Astrocyte of the hippocampus (primary cell): ENCODE data around the gene ATP5PF.
"Not testable (repeated sequence)": the region's sequence is repeated elsewhere in the genome, so short reads cannot be mapped to it uniquely, and the experiment has no call there.

ENCODE experiments used
- DNase-seq: peaks from one replicate; pipeline ENCODE4 v3.0.0; 2011; ENCODE audit warnings: low read depth, low spot score

The ATP5PF gene

DNA sequence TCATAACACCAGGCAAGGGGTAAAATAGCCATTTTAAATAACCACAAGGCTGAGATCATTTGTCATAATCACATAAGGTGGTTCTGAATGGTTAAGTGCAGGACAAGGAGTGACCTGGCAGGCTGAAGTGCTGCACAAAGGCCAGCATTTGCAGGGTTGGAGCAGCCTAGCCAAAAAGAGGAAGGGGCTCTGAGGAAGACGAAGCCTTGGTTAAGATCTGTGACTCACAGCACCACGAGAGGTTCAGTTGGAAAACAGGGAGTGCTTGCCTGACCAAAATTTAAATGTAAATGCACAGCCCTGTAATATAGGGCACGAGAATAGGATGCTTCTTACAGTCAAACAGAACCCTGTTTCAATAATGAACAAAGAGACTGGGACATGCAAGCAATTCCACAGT is 12.1 kb downstream of the ATP5PF start:
- no peak for DNase-seq

DNA sequence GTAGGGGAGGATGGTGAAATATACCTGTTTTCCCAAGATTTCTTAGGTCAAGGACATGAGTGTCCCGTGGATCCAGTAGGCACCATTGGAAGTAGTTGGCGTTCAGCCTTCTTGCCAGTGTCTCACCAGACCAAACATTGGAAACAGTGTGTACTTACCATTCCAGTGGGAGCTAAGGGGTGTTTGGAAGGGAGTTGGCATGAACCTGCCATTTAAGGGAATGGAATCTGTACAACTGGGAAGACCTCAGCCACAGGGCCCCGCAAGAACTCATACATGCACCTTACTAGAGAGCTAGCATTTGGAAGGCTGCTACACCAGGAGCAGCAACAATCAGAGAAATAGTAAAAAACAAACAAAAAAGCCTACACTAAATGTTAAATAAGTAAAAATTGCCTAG is 12.7 kb downstream of the ATP5PF start:
- DNase-seq = no peak

DNA sequence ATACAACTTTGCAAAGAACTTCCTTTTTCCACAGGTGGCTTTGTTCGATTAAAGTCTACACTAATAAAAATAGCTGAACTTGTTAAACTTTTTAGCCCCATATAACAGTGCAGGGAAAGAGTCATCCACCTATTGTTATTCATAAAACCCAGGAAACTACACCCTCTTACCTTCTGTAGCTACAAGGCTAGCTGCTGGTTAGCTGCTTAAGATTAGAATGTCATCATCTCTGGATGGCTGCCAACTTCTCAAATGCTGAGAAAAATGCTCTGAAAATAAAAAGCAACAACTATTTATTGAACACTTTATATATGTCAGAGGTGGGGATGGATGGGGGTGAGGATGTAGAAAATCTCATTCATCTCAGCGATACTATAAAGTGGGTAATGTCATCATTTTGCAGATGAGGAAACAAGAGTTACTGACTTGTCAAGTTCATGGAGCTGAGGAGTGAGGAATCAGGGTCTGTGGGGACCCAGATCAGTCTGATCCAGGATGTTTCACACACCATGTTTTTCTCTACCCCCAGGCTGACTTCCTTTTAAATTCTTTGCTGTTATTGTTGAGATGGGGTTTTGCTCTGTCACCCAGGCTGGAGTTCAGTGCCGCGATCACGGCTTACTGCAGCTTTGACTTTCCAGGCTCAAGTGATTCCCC is 17.1 kb downstream of the ATP5PF start:
- DNase-seq = peak; percentile 48

DNA sequence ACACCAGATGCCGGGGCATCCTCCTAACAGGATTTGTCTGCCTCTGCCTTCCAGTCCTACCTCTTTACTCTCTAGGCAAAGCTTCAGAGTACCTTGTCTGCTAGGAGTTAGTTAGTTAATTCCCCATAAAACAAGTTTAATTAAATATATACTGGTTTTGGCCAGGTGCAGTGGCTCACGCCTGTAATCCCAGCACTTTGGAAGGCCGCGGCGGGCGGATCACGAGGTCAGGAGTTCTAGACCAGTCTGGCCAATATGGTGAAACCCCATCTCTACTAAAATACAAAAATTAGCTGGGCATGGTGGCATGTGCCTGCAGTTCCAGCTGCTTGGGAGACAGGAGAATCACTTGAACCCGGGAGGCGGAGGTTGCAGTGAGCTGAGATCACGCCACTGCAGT is 20.6 kb downstream of the ATP5PF start:
- not testable (repeated sequence) for DNase-seq

DNA sequence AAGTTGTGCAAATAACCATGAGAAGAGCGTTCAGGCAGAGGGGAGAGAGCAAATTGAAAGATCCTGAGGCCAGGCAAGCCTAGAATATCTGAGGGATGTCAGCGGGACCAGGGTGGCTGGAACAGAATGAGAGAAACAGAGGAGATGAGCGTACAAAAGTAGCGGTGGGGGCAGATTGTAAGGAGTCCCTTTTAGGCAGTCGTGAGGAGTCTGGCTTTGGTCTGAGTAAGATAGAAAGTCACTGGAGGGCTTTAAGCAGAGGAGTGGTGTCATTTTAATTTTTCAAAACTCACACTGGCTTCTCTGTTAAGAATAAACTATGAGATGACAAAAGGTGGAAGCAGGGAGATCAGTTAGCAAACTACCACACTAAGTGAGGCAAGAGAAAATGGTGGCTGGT is 24.2 kb downstream of the ATP5PF start:
- DNase-seq = no peak

DNA sequence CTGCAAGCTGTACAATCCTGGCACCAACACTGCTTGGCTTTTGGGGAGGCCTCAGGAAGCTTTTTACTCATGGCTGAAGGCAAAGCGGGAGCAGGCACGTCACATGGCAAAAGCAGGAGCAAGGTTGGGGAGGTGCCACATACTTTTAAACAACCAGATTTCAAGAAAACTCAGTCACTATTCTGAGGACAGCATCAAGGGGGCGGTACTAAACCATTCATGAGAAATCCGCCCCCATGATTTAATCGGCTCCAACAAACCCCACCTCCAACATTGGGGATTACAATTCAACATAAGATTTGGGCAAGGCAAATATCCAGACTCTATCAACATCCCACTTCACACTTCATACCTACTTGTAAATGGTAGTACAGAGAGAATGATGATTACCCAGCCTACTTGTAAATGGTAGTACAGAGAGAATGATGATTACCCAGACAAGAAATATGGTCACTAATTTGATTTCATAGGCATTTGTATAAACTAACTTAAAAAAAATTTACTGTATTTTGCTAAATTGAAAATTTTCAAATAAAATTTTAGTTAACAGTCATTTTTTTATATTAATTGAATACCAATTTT is 24.9 kb downstream of the ATP5PF start:
- no peak for DNase-seq

DNA sequence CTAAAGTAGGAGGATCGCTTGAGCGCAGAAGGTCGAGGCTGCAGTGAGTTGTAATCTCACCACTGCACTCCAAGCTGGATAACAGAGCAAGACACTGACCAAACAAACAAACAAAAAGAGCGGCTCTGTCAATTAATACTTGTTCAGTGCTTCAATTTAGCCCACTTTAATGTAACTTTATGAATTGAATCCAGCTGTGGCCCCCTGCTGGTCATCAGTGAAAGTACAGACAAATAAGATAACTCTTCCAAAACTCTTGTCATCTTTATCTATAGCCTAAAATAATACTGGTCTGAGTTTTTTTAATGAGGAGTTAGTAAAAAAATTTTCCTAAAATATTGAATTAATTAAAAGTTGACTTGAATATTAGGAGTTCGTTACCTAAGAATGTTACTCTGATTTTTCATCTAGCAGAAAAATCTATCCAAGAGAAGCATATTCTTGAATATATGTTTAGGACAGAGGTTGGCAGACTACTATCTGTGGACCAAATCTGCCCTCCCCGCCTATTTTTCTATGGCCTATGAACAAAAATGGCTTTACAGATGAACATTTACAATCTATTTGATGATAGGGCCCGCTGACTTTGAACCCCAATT is 26.1 kb downstream of the ATP5PF start:
- peak; percentile 47 for DNase-seq

DNA sequence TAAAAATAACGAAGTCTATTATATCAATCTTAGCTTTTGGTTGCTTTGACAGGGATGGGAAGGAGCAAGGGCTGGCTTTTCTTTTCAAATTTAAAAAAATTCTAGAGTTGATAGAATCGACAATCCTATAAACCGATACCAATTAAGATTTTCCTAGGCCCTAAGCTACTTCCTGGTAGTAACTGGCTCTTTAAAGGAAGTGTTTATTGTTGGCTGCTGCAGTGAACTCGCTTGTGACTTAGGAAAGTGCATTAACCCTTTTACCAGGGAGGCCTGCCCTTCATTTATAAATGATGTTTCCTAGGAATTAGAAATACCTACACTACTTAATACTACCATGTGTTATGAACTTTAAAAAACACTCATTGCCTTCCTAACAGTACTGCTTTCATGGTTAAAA is 33.2 kb downstream of the ATP5PF start:
- DNase-seq = no peak

DNA sequence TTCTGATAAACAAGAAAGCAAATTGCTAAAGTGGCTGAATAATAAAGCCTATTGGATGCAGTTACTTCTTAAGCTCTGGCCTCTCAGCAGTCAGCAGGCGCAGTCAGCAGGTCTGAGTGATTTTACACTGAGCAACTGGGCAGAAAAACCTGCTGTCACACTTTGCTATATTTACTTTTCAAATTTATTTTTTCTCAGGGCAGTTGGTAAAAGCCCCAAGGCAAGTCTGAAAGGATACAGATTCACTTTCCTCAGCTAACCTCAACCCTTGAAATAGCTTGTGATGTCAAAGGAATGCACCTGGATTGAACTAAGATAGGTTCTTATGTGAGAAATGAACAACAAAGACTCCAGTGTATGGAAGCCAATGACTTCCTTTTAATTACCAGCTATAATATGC is 34.0 kb downstream of the ATP5PF start:
- no peak for DNase-seq

DNA sequence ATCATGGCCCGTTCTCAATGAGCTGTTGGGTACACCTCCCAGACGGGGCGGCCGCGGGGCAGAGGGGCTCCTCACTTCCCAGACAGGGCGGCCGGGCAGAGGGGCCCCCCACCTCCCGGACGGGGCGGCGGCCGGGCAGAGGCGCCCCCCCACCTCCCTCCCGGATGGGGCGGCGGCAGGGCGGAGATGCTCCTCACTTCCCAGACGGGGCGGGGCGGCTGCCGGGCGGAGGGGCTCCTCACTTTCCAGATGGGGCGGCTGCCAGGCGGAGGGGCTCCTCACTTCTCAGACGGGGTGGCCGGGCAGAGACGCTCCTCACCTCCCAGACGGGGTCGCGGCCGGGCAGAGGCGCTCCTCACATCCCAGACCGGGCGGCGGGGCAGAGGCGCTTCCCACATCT is 39.2 kb downstream of the ATP5PF start:
- not testable (repeated sequence) for DNase-seq

DNA sequence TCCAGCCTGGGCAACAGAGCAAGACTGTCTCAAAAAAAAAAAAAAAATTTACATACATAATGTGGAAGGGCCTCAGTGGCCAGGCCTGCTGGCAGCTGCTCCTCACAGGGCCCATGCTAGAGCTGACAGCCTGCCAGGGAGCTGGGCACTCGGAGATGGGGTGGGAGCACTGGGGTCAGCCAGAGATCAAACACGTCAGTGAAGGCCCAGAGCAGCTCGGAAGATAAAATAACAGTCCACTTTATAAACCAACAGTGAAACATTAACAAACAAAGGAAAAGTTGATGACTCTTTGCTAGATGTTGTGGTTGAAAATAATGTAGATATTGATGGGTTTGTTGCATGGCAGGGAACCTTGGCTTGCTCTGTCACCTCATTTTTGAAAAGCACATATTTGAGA is 42.7 kb downstream of the ATP5PF start:
- DNase-seq = no peak

DNA sequence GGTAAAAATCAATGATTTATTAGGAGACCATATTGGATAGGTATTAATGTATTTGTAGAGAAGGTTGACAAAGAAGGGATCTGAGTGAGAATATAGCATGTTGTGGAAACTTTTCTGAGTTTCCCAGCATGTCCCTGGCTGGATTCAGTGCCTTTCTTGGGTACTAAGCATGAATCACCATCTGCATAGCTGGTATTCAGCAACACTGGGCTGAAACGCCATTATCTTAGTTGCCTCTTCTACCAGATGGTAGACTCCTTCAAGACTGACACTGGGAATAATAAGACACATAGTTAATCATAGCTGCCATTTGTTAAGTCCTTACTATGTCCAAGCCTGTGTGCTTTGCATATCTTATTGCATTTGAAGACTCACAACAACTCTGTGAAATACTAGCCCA is 45.5 kb downstream of the ATP5PF start:
- peak; percentile 16 for DNase-seq

DNA sequence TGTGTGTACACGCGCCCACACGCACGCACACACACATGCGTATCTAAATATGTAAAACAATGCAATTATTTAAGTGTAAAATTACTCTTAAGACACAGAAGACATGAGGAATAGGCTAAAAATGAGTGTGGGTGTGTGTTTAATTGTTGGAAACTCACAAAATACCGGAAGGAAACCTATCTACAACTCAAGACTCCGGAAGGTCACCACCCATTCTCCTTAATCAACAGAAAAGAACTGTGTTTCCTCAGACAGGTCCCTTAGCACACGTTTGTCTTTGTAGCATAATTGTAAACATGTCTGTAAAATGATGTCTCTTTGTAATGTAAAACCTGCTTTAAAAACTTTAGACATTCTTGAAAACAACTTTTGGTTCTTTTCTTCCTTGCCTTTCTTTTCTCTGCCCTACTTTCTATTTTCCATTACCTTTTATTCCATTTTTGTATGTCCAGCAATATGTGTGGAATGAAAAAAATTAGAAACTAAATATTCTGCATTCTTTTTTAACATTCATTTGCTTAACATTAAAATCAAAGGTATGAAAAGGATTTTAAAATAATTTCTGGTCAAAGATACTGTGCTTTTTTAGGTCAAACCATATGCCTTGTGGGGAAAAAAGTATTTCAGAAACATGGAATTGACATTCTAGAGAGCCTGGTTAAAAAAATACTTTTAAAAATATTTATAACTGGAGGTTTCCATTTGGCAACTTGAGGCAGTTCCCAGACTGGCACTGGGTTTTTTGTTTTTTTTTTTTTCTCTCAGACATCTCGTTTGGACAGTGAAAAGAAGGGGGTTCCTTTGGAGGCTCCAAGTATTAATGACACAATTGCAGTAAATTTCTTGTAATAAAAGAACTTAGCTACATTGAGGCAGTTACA is 46.2 kb downstream of the ATP5PF start:
- no peak for DNase-seq

DNA sequence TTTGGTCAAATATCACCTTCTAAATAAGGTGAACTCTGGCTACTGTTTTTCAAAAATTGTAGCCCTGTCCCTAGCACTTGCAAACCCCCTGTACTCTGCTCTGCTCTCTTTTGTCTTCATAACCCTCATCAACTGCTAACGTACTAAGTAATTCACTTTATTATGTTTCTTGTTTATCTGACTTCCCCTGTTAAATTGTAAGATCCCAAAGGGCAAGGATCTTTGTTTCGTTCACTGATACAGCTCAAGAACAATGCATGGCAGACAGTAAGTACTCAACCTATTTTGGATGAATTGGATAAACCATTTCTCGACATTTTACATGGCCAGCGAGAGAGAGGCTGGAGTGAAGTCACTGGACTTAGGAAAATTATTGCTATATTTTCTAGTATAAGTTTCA is 46.9 kb downstream of the ATP5PF start:
- no peak for DNase-seq

DNA sequence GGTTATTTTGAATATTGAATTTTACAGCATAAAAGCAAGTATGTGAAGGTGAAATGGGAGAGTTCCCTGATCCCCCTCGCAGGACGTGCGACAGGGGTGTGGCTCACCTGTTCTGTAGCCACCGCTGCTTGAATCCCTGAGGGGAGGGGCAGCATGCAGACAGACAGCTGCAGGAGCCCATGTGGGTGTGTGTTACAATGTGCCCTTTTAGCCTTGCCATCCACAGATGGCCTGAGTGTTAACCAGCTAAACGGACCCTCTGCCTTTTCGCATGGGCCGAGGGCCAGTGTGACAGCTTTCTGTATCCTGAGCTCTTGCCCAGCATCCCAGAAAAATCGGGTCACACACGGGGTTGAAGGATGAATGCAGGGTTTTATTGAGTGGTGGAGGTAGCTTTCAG is 52.3 kb downstream of the ATP5PF start:
- DNase-seq = no peak

DNA sequence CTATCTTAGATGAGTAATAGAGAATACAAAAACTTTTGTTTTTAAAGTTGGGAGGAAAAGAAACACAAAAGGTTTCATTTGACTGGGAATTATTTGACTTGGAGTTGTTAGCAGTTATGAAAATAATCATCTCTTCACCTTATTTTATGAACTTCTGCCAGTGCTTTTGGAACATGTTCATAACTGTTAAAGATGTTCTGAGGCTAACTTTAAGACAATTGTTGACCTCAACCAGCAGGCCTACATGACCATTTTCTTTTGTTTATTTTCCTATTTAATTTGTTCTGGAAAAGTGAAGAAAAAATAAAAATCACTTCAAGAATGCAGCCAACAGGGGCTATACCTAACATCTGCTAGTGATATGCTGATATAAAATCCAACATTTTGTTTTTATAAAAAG is 58.3 kb downstream of the ATP5PF start:
- no peak for DNase-seq
